ENCODE measurements around the gene PTPRD.

PTPRD gene

GRCh38 chr9:8728910-8729309 is 1883.9 kb downstream of the PTPRD start:
- Histone ChIP-seq H3K27ac (ENCODE audit: low read depth, low read length) (no peak overlapping the region), H3K79me2 (ENCODE audit: control insufficient read depth, insufficient read depth, low read length, unreplicated experiment) (no peaks in the 10 kb centered on the region), H3K27me3 (ENCODE audit: insufficient read depth, low read length) (no peaks in the 10 kb centered on the region), H3K36me3 (ENCODE audit: insufficient read depth, low read length) (no peaks in the 10 kb centered on the region), H2AFZ (ENCODE audit: low read length, unreplicated experiment) (no peak overlapping the region), H3K4me1 (ENCODE audit: control insufficient read depth, insufficient read depth, low read length, unreplicated experiment) (no peaks in the 10 kb centered on the region), H3K4me3 (ENCODE audit: low read depth, low read length) (no peak overlapping the region)

- H3K27me3 ChIP-seq (ENCODE audit: insufficient read depth, low read length), result no peaks in the 10 kb centered on the region
- no peaks in the 10 kb centered on the region for H3K4me1 ChIP-seq (ENCODE audit: control insufficient read depth, insufficient read depth, low read length, unreplicated experiment)
- no peak overlapping the region for H3K4me3 ChIP-seq (ENCODE audit: low read depth, low read length)
- no peak overlapping the region for H3K27ac ChIP-seq (ENCODE audit: low read depth, low read length)
- no peaks in the 10 kb centered on the region for H3K36me3 ChIP-seq (ENCODE audit: insufficient read depth, low read length)
- H2AFZ ChIP-seq (ENCODE audit: low read length, unreplicated experiment), result no peak overlapping the region
- no peaks in the 10 kb centered on the region for H3K79me2 ChIP-seq (ENCODE audit: control insufficient read depth, insufficient read depth, low read length, unreplicated experiment)
Observed at GRCh38 chr9:8727191-8727590, 1885.6 kb downstream of the PTPRD start.

GRCh38 chr9:8726692-8727091 is 1886.1 kb downstream of the PTPRD start:
- H2AFZ ChIP-seq (ENCODE audit: low read length, unreplicated experiment), result no peak overlapping the region
- no peaks in the 10 kb centered on the region for H3K27me3 ChIP-seq (ENCODE audit: insufficient read depth, low read length)
- no peaks in the 10 kb centered on the region for H3K4me1 ChIP-seq (ENCODE audit: control insufficient read depth, insufficient read depth, low read length, unreplicated experiment)
- no peaks in the 10 kb centered on the region for H3K36me3 ChIP-seq (ENCODE audit: insufficient read depth, low read length)
- no peak overlapping the region for H3K4me3 ChIP-seq (ENCODE audit: low read depth, low read length)
- H3K79me2 ChIP-seq (ENCODE audit: control insufficient read depth, insufficient read depth, low read length, unreplicated experiment), result no peaks in the 10 kb centered on the region
- no peak overlapping the region for H3K27ac ChIP-seq (ENCODE audit: low read depth, low read length)

- no peaks in the 10 kb centered on the region for H3K4me1 ChIP-seq (ENCODE audit: control insufficient read depth, insufficient read depth, low read length, unreplicated experiment)
- H3K36me3 ChIP-seq (ENCODE audit: insufficient read depth, low read length), result no peaks in the 10 kb centered on the region
- no peaks in the 10 kb centered on the region for H3K79me2 ChIP-seq (ENCODE audit: control insufficient read depth, insufficient read depth, low read length, unreplicated experiment)
- no peak overlapping the region for H3K4me3 ChIP-seq (ENCODE audit: low read depth, low read length)
- no peaks in the 10 kb centered on the region for H3K27me3 ChIP-seq (ENCODE audit: insufficient read depth, low read length)
- no peak overlapping the region for H2AFZ ChIP-seq (ENCODE audit: low read length, unreplicated experiment)
- no peak overlapping the region for H3K27ac ChIP-seq (ENCODE audit: low read depth, low read length)
Observed at GRCh38 chr9:8725635-8726034, 1887.2 kb downstream of the PTPRD start.

- Histone ChIP-seq H3K4me3 (ENCODE audit: low read depth, low read length) (no peak overlapping the region), H3K27ac (ENCODE audit: low read depth, low read length) (no peak overlapping the region), H3K4me1 (ENCODE audit: control insufficient read depth, insufficient read depth, low read length, unreplicated experiment) (no peaks in the 10 kb centered on the region), H3K27me3 (ENCODE audit: insufficient read depth, low read length) (no peaks in the 10 kb centered on the region), H3K79me2 (ENCODE audit: control insufficient read depth, insufficient read depth, low read length, unreplicated experiment) (no peaks in the 10 kb centered on the region), H2AFZ (ENCODE audit: low read length, unreplicated experiment) (no peak overlapping the region), H3K36me3 (ENCODE audit: insufficient read depth, low read length) (no peaks in the 10 kb centered on the region)
Observed at GRCh38 chr9:8724284-8725018, 1888.4 kb downstream of the PTPRD start.

GRCh38 chr9:8723195-8723594 is 1889.6 kb downstream of the PTPRD start:
- Histone ChIP-seq H3K4me3 (ENCODE audit: low read depth, low read length) (no peak overlapping the region), H3K79me2 (ENCODE audit: control insufficient read depth, insufficient read depth, low read length, unreplicated experiment) (no peaks in the 10 kb centered on the region), H3K4me1 (ENCODE audit: control insufficient read depth, insufficient read depth, low read length, unreplicated experiment) (no peaks in the 10 kb centered on the region), H3K27ac (ENCODE audit: low read depth, low read length) (no peak overlapping the region), H3K36me3 (ENCODE audit: insufficient read depth, low read length) (no peaks in the 10 kb centered on the region), H3K27me3 (ENCODE audit: insufficient read depth, low read length) (no peaks in the 10 kb centered on the region), H2AFZ (ENCODE audit: low read length, unreplicated experiment) (no peak overlapping the region)

GRCh38 chr9:8719833-8720486 is 1892.8 kb downstream of the PTPRD start:
- Histone ChIP-seq H3K79me2 (ENCODE audit: control insufficient read depth, insufficient read depth, low read length, unreplicated experiment) (no peaks in the 10 kb centered on the region), H3K4me1 (ENCODE audit: control insufficient read depth, insufficient read depth, low read length, unreplicated experiment) (no peaks in the 10 kb centered on the region), H3K36me3 (ENCODE audit: insufficient read depth, low read length) (no peaks in the 10 kb centered on the region), H3K27ac (ENCODE audit: low read depth, low read length) (no peak overlapping the region), H2AFZ (ENCODE audit: low read length, unreplicated experiment) (no peak overlapping the region), H3K27me3 (ENCODE audit: insufficient read depth, low read length) (no peaks in the 10 kb centered on the region), H3K4me3 (ENCODE audit: low read depth, low read length) (no peak overlapping the region)

- Histone ChIP-seq H3K4me3 (ENCODE audit: low read depth, low read length) (no peak overlapping the region), H3K4me1 (ENCODE audit: control insufficient read depth, insufficient read depth, low read length, unreplicated experiment) (no peaks in the 10 kb centered on the region), H3K27ac (ENCODE audit: low read depth, low read length) (no peak overlapping the region), H2AFZ (ENCODE audit: low read length, unreplicated experiment) (no peak overlapping the region), H3K36me3 (ENCODE audit: insufficient read depth, low read length) (no peaks in the 10 kb centered on the region), H3K79me2 (ENCODE audit: control insufficient read depth, insufficient read depth, low read length, unreplicated experiment) (no peaks in the 10 kb centered on the region), H3K27me3 (ENCODE audit: insufficient read depth, low read length) (no peaks in the 10 kb centered on the region)
Observed at GRCh38 chr9:8718121-8718725, 1894.6 kb downstream of the PTPRD start.

- H3K79me2 ChIP-seq (ENCODE audit: control insufficient read depth, insufficient read depth, low read length, unreplicated experiment), result no peaks in the 10 kb centered on the region
- H3K27me3 ChIP-seq (ENCODE audit: insufficient read depth, low read length), result no peaks in the 10 kb centered on the region
- H3K36me3 ChIP-seq (ENCODE audit: insufficient read depth, low read length), result no peaks in the 10 kb centered on the region
- H3K27ac ChIP-seq (ENCODE audit: low read depth, low read length), result no peak overlapping the region
- H2AFZ ChIP-seq (ENCODE audit: low read length, unreplicated experiment), result no peak overlapping the region
- H3K4me1 ChIP-seq (ENCODE audit: control insufficient read depth, insufficient read depth, low read length, unreplicated experiment), result no peaks in the 10 kb centered on the region
- H3K4me3 ChIP-seq (ENCODE audit: low read depth, low read length), result no peak overlapping the region
Observed at GRCh38 chr9:8717146-8717545, 1895.7 kb downstream of the PTPRD start.

GRCh38 chr9:8715788-8716187 is 1897.0 kb downstream of the PTPRD start:
- H3K27ac ChIP-seq (ENCODE audit: low read depth, low read length), result no peak overlapping the region
- no peak overlapping the region for H2AFZ ChIP-seq (ENCODE audit: low read length, unreplicated experiment)
- H3K27me3 ChIP-seq (ENCODE audit: insufficient read depth, low read length), result no peaks in the 10 kb centered on the region
- H3K4me3 ChIP-seq (ENCODE audit: low read depth, low read length), result no peak overlapping the region
- H3K4me1 ChIP-seq (ENCODE audit: control insufficient read depth, insufficient read depth, low read length, unreplicated experiment), result no peaks in the 10 kb centered on the region
- no peaks in the 10 kb centered on the region for H3K36me3 ChIP-seq (ENCODE audit: insufficient read depth, low read length)
- no peaks in the 10 kb centered on the region for H3K79me2 ChIP-seq (ENCODE audit: control insufficient read depth, insufficient read depth, low read length, unreplicated experiment)

- no peaks in the 10 kb centered on the region for H3K36me3 ChIP-seq (ENCODE audit: insufficient read depth, low read length)
- H3K4me3 ChIP-seq (ENCODE audit: low read depth, low read length), result no peak overlapping the region
- H2AFZ ChIP-seq (ENCODE audit: low read length, unreplicated experiment), result no peak overlapping the region
- no peaks in the 10 kb centered on the region for H3K79me2 ChIP-seq (ENCODE audit: control insufficient read depth, insufficient read depth, low read length, unreplicated experiment)
- no peaks in the 10 kb centered on the region for H3K4me1 ChIP-seq (ENCODE audit: control insufficient read depth, insufficient read depth, low read length, unreplicated experiment)
- H3K27ac ChIP-seq (ENCODE audit: low read depth, low read length), result no peak overlapping the region
- H3K27me3 ChIP-seq (ENCODE audit: insufficient read depth, low read length), result no peaks in the 10 kb centered on the region
Observed at GRCh38 chr9:8713811-8714165, 1899.0 kb downstream of the PTPRD start.
